Ovary (tissue), 3 donors: Measurements from ENCODE around the gene TMEM61.

Source experiments
- CTCF ChIP-seq, 3 donors: fragments of 450-650 bp in 2 of 3; fragments of 200-600 bp in 1 of 3; IDR thresholded peaks; one replicate each; pipeline versions ENCODE4 v1.5.1 to v1.8.0; 2016 to 2022; ENCODE audit warnings: antibody characterized with exemption in 3 of 3, mild to moderate bottlenecking in 1 of 3
- POLR2A ChIP-seq: fragments of 450-650 bp; IDR thresholded peaks from one replicate; pipeline ENCODE4 v1.6.1; 2017; ENCODE audit warnings: antibody characterized with exemption, mild to moderate bottlenecking, moderate library complexity
- donor health status: DM: no; HTN: no; CAD: no.

GRCh38 chr1:54972436-54972835 lies 8.0 kb upstream of the TMEM61 start:
- no peak for TF ChIP-seq CTCF (IDR thresholded peaks at IDR 0.05)
- no peak for TF ChIP-seq POLR2A
